PC-3 (cell line): Measurements from ENCODE around the gene DKK3. TPM values are rescaled to one million over a fixed set of nuclear protein-coding genes. Genes with fewer than 3 reads are reported as not detected.
A peak's percentile ranks its signal among the peaks of the same experiment; 100 is the strongest.

ENCODE experiments used
- ATAC-seq: fragments of 200-7000 bp; cut with Tn5 transposase; 2 replicates; pipeline ENCODE4 v1.9.1; 2020; ENCODE audit warnings: mild to moderate bottlenecking, moderate library complexity
- BruUV-seq: library from RNA; stranded (reverse); fragments of 400-500 nt; replicated peaks from 2 replicates; lab custom pipeline; 2021; lab: Mats Ljungman, UMichigan
- CTCF ChIA-PET: fragments of 300-600 bp; sonication (Branson Sonifier 250); formaldehyde crosslinking; loops from one replicate; lab custom pipeline; 2022; ENCODE audit warnings: antibody characterized with exemption; lab: Charles Lee
- POLR2A ChIA-PET: fragments of 300-600 bp; sonication (Branson Sonifier 250); formaldehyde crosslinking; loops from one replicate; lab custom pipeline; 2022; ENCODE audit warnings: antibody characterized with exemption; ENCODE audit not compliant: unreplicated experiment; lab: Charles Lee
- DNase-seq: peaks from one replicate; pipeline ENCODE4 v3.0.0-alpha.2; 2015
- H2AFZ ChIP-seq: fragments of 300-600 bp; sonication (generic); 2 replicates; pipeline ENCODE4 v1.6.0; 2016; ENCODE audit warnings: antibody characterized with exemption, low read length
- H3F3A ChIP-seq: fragments of 300-600 bp; sonication (generic); one replicate; pipeline ENCODE4 v1.6.0; 2017; ENCODE audit warnings: antibody characterized with exemption, low read length, control low read depth, mild to moderate bottlenecking; ENCODE audit not compliant: unreplicated experiment
- H3K27ac ChIP-seq: fragments of 300-600 bp; sonication (generic); 2 replicates; pipeline ENCODE4 v1.5.1; 2016; ENCODE audit warnings: mild to moderate bottlenecking, low read length
- H3K27me3 ChIP-seq: fragments of 300-600 bp; sonication (generic); 2 replicates; pipeline ENCODE4 v1.6.1; 2016; ENCODE audit warnings: low read length, mixed read lengths
- H3K36me3 ChIP-seq: fragments of 300-600 bp; sonication (generic); 2 replicates; pipeline ENCODE4 v1.6.1; 2016; ENCODE audit warnings: low read depth, mixed run types, low read length, mixed read lengths
- H3K4me1 ChIP-seq: fragments of 300-600 bp; sonication (generic); 2 replicates; pipeline ENCODE4 v1.5.1; 2016; ENCODE audit warnings: low read length; ENCODE audit not compliant: insufficient read depth
- H3K4me2 ChIP-seq: fragments of 300-600 bp; sonication (generic); 2 replicates; pipeline ENCODE4 v1.6.0; 2016; ENCODE audit warnings: low read length
- H3K4me3 ChIP-seq: fragments of 300-600 bp; sonication (generic); 2 replicates; pipeline ENCODE4 v1.5.1; 2016; ENCODE audit warnings: mild to moderate bottlenecking, low read length, mixed read lengths
- H3K79me2 ChIP-seq: fragments of 300-600 bp; sonication (generic); 2 replicates; pipeline ENCODE4 v1.6.1; 2017; ENCODE audit warnings: low read length, mixed read lengths
- H3K9ac ChIP-seq: fragments of 300-600 bp; sonication (generic); 2 replicates; pipeline ENCODE4 v1.6.0; 2016; ENCODE audit warnings: mild to moderate bottlenecking, low read length
- H3K9me2 ChIP-seq: fragments of 300-600 bp; sonication (generic); replicated peaks from 2 replicates; pipeline ENCODE4 v1.6.1; 2016; ENCODE audit warnings: mixed run types, low read length, mixed read lengths
- H3K9me3 ChIP-seq: fragments of 300-600 bp; sonication (generic); 2 replicates; pipeline ENCODE4 v1.6.1; 2016; ENCODE audit warnings: low read length, mixed read lengths
- H4K20me1 ChIP-seq: fragments of 300-600 bp; sonication (generic); 2 replicates; pipeline ENCODE4 v1.6.1; 2016; ENCODE audit warnings: low read length, mixed read lengths
- EZH2 ChIP-seq: fragments of 300-600 bp; sonication (generic); IDR thresholded peaks from one replicate; pipeline ENCODE4 v1.6.1; 2017; ENCODE audit warnings: antibody characterized with exemption, mild to moderate bottlenecking, low read length; ENCODE audit not compliant: unreplicated experiment
- EZH2phosphoT487 ChIP-seq: fragments of 300-600 bp; sonication (generic); IDR thresholded peaks from 2 replicates; pipeline ENCODE4 v1.6.1; 2018; ENCODE audit warnings: mild to moderate bottlenecking, antibody characterized with exemption, low read length, borderline replicate concordance
- intact Hi-C: fragments of 100-400 bp; cut with micrococcal nuclease; formaldehyde crosslinking; loops from 2 replicates; pipeline ENCODE4 v1.9.0; 2023
- total RNA-seq: library from RNA; depleted of rRNA; stranded (reverse); fragments of >200 nt; gene quantifications from 2 replicates; pipeline ENCODE4 v1.2.3, GENCODE V29; 2014
- TF ChIP-seq, protein P1 (sequence below): fragments of 300-600 bp; sonication (generic); conservative IDR thresholded peaks from 2 replicates; pipeline ENCODE4 v1.5.1; 2017; ENCODE audit warnings: antibody characterized with exemption, low read depth, mild to moderate bottlenecking, low read length

DKK3 gene
- total RNA-seq, 1 experiment from 2014 or later, result 0.07 TPM

DNA sequence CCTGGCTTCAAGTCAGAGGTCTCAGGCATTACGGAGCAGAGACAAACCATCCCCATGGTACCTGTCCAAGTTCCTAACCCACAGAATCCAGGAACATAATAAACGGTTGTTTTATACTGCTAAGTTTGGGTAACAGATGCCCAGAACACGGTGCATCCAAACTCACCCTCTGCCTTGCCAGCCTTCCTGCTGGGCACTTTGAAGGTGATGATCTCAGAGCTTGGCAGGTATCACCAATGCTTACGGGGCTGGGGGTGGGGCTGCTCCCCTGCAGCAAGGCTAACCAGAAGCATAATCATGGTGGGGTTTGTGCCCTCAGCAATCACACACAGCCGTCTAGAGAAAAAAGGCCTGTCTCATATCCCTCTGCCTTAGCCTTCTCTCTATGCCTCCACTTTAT lies 27.1 kb downstream of the DKK3 start:
- no peak for DNase-seq
- no peak overlapping the region for H3K9ac ChIP-seq
- H3K27ac ChIP-seq, result no peak overlapping the region
- H3K4me1 ChIP-seq, result peaks cover 62% of the 10 kb centered on the region
- no peaks in the 10 kb centered on the region for H3K9me2 ChIP-seq
- TF ChIP-seq EZH2phosphoT487, result no peak
- TF ChIP-seq, protein P1, sequence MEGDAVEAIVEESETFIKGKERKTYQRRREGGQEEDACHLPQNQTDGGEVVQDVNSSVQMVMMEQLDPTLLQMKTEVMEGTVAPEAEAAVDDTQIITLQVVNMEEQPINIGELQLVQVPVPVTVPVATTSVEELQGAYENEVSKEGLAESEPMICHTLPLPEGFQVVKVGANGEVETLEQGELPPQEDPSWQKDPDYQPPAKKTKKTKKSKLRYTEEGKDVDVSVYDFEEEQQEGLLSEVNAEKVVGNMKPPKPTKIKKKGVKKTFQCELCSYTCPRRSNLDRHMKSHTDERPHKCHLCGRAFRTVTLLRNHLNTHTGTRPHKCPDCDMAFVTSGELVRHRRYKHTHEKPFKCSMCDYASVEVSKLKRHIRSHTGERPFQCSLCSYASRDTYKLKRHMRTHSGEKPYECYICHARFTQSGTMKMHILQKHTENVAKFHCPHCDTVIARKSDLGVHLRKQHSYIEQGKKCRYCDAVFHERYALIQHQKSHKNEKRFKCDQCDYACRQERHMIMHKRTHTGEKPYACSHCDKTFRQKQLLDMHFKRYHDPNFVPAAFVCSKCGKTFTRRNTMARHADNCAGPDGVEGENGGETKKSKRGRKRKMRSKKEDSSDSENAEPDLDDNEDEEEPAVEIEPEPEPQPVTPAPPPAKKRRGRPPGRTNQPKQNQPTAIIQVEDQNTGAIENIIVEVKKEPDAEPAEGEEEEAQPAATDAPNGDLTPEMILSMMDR, result no peak
- TF ChIP-seq EZH2, result no peak
- H3F3A ChIP-seq, result no peaks in the 10 kb centered on the region
- no peak overlapping the region for H3K4me3 ChIP-seq
- no peaks in the 10 kb centered on the region for H3K27me3 ChIP-seq
- H3K4me2 ChIP-seq, result no peak overlapping the region
- H2AFZ ChIP-seq, result no peak overlapping the region
- H3K79me2 ChIP-seq, result no peaks in the 10 kb centered on the region
- no peaks in the 10 kb centered on the region for H3K9me3 ChIP-seq
- H3K36me3 ChIP-seq, result no peaks in the 10 kb centered on the region
- ATAC-seq, result no peak
- no TSS peak for BruUV-seq
- intact Hi-C loops, result no loop called here
- H4K20me1 ChIP-seq, result no peaks in the 10 kb centered on the region
- ChIA-PET CTCF (no interaction called here), POLR2A (no interaction called here)

DNA sequence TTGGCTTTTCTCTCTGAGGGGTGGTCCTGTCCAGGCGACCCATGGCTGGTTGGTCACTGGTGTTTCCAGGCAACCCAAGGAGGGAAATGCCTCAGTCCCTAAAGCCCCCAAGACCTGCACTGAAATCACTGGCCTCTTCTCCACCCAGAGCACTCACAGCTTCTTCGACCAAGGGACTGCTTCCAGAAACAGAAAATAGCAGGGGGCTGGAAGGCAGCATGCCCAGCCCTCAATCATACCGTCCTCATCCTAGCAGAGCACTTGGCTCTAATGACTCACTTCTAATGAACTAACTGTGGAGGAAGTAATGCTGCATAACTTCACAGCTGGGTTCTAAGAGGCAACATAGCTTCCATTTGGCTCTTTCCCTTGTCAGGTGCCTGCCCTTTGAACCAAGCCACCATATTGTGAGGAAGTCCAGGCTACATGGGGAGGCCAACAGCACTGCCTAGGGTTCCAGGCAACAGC lies 27.6 kb downstream of the DKK3 start:
- Histone ChIP-seq H4K20me1 (no peaks in the 10 kb centered on the region), H3K4me2 (no peak overlapping the region), H3K36me3 (no peaks in the 10 kb centered on the region), H3K9me2 (no peaks in the 10 kb centered on the region), H3K4me3 (no peak overlapping the region), H3K9ac (no peak overlapping the region), H3K27ac (no peak overlapping the region), H3K4me1 (peaks cover 67% of the 10 kb centered on the region), H3F3A (no peaks in the 10 kb centered on the region), H3K27me3 (no peaks in the 10 kb centered on the region), H3K9me3 (no peaks in the 10 kb centered on the region), H3K79me2 (no peaks in the 10 kb centered on the region), H2AFZ (no peak overlapping the region)
- no peak for TF ChIP-seq EZH2
- no peak for TF ChIP-seq EZH2phosphoT487
- TF ChIP-seq, protein P1, result no peak
- intact Hi-C loops, result no loop called here
- POLR2A ChIA-PET, result no interaction called here
- CTCF ChIA-PET, result no interaction called here
- DNase-seq (no peak), ATAC-seq (no peak)
- no TSS peak for BruUV-seq

DNA sequence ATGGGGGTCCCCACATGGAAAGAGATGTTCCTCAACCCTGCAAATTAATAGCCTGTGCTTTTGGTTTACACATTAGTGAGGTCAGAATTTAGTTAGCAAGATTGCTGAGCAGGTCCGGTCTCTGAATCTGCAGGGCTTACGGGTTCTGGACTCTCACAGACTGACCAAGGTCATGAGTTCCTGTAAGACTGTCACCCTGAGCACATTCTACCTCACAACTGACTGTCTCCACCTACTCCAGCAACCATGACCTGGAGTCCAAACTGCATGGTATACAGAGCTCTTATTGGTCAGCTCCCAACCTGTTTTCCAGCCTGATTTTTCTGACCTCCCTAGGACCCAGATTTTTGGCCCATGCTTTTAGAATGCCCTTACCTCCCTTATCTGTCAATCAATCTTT lies 28.2 kb downstream of the DKK3 start:
- ChIA-PET CTCF (interaction anchor here (0.9 kb wide), 1 partner anchor 8 kb away, joined by 4 read pairs; no protein-coding TSS in a partner anchor), POLR2A (no interaction called here)
- Histone ChIP-seq H3K4me3 (no peak overlapping the region), H3K4me1 (peaks cover 69% of the 10 kb centered on the region), H4K20me1 (no peaks in the 10 kb centered on the region), H3K9ac (no peak overlapping the region), H3K9me2 (no peaks in the 10 kb centered on the region), H3K27ac (peak overlapping the region; percentile 11; the same call in 1 of the 2 replicates), H3F3A (no peaks in the 10 kb centered on the region), H2AFZ (no peak overlapping the region), H3K4me2 (no peak overlapping the region), H3K27me3 (no peaks in the 10 kb centered on the region), H3K9me3 (no peaks in the 10 kb centered on the region), H3K36me3 (no peaks in the 10 kb centered on the region), H3K79me2 (no peaks in the 10 kb centered on the region)
- intact Hi-C loops, result no loop called here
- DNase-seq, result no peak
- no TSS peak for BruUV-seq
- ATAC-seq, result no peak
- TF ChIP-seq EZH2 (no peak), EZH2phosphoT487 (no peak)
- TF ChIP-seq, protein P1, result no peak
